Hypothalamus (tissue), 51 donors: ENCODE measurements around the gene ATP5PB.

Source experiments
- DNase-seq, 51 donors: peaks; one replicate each; lab custom pipeline; 2025; lab: John Stamatoyannopoulos, UW

The ATP5PB gene

GRCh38 chr1:111448918-111449702 is at the start of gene ATP5PB, which contains the start of gene WDR77:
Gene ATP5PB, plus strand, starts transcription at chr1:111449464. Its CDS starts 78 bp downstream, at chr1:111449542.
Gene WDR77, minus strand, starts transcription at chr1:111449256. Its CDS starts 87 bp downstream, at chr1:111449169.
- DNase-seq = peak; percentile 38 to 96 (median 89)

DNA sequence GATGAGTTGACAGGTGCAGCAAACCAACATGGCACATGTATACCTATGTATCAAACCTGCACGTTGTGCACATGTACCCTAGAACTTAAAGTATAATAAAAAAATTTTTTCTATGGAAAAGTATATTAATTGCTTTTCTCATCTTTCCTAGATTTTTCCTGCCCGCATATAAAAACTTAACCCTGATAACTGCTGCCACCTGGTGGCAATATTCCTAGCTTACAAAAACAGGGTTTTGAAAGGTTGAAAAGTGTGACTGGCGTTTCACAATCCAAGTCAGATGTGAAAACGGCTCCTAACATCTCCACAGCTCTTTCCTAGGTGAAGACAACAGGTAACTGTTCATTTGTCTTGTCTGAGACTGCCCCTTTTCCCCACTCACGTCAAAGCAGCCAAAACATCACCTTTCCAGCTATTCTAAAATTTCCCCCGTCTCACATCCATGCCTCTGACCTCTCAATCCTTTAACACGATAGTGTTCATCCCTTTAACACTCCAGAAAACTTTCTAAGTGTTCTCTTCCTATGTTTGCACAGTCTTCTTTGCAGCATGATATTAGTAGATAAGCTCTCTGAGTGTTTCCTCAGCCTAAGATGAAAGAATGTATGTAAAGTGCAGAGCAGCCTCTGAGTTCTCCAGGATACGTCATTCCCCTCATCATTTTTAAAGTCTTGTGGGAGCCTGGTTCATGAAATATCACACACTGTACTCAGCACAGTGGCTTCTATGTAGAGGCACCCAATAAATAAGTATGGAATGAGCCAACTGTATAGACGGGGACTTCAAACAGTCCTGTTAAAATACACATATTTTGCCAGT is 49.3 kb upstream of the ATP5PB start:
- peak in 24 of 51 donors; percentile 1 to 60 (median 13) for DNase-seq

DNA sequence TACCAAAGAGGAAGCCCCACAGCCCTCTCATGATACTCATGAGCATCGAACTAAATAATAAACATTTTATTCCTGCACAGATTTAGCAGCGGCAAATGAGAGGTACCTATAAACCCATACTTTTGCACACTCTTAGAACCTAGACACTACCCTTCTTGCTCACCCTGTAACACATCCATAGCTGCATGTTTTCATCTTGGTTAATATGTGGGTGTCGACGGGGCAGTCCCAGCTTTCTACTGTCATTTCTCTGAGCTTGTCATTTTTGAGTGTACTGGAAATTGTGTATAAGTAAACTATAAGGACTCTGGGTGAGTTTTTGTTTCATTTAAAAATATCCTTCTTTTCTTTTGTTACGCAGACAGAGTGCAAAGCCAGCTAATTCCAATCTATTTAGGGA is 47.2 kb upstream of the ATP5PB start:
- no peak for DNase-seq

DNA sequence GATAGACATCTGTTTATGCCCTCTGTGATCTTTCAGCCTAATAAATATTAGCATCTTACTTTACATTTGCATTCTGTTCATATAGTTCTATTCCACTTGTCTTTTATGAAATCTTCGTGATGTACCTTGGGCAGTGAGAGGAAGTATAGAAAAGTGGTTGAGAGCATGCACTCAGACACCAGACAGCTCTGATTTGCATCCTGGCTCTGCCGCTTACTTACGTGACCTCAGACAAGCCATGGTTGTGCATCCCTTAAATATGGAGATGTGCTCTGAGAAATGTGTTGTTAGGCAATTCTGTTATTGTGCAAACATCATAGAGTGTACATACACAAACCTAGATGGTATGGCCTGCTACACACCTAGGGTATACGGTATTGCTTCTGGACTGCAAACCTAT is 44.7 kb upstream of the ATP5PB start:
- DNase-seq = no peak

GRCh38 chr1:111406321-111406768 is 42.9 kb upstream of the ATP5PB start:
- no peak for DNase-seq

DNA sequence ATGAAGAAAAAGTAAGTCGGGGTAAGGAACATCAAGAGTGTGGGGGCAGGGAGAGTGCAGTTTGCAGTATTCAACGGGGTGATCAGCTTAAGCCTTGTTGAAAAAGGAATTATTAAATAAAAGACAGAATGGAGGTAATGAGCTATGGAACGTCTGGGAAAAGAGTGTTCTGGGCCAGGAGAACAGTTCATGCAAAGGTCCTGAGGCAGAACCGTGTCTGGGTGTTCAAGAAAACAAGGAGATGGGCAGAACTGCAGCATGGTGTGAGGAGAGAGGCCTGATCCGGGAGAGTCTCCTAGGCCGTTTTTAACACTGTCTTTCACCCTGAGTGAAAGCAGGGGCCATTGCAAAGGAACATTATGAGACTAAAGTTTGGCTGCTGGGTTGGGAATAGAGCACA is 42.0 kb upstream of the ATP5PB start:
- DNase-seq = no peak

- no peak for DNase-seq
Observed at GRCh38 chr1:111412839-111413238, 36.4 kb upstream of the ATP5PB start.

DNA sequence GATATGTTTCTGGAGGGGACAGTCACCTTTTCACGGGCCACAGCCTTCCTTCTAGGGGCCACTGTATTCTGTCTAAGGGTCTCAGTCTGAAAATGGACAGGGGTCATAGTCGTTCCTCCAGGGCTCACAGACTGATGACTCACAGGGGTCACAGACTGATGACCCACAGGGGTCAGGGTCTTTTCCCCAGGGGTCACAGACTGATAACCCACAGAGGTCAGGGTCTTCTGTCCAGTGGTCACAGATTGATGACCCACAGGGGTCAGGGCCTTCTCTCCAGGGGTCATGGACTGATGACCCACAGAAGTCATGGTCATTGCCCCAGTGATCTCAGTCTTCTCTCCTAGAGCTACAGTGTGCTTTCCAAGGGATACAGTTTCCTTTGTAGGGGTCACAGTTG is 34.5 kb upstream of the ATP5PB start:
- no peak for DNase-seq

- DNase-seq = no peak
Observed at GRCh38 chr1:111415461-111415860, 33.8 kb upstream of the ATP5PB start.

- DNase-seq = no peak
Observed at GRCh38 chr1:111417755-111418154, 31.5 kb upstream of the ATP5PB start.

GRCh38 chr1:111419037-111419436 is 30.2 kb upstream of the ATP5PB start:
- DNase-seq = no peak

- no peak for DNase-seq
Observed at GRCh38 chr1:111420377-111420776, 28.9 kb upstream of the ATP5PB start.

DNA sequence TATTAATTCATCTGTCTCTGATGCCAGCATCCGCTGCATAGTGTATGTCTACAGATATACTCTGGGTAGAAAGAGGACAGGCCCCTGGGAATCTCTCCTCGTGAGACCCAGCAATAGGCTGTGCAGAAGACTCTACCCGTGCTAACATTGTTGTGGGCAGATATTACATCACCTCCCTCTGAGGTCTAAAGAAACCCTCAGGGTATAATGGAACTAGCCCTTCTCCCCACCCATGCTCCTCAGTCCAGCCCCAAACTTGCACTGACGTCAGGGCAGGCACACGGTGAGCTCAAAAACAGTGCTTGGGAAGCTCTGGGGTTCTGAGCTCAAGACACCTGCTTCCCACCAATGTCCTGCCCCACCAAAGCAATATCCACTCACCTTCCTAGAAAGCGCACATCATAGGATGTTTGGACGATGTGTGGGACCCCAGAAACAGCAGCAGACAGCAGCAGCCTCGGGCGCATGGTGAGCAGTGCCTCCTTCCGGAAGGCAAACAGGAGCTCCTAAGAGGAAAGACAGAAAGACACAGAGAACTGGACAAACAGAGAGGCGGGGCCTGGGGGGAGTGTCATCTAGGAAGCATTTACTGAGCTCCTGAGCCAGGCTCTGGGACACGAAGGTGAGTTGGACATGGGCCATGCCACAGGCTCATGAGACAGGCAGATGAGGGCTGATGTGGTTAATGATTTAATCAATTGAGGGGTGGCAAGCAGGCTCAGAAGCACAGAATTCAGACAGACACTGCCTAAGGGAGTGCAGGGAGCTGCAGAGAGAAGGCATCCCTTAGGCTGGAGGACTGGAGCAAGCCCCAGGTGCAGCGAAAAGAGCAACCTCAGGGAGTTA is 26.5 kb upstream of the ATP5PB start:
- DNase-seq = no peak

GRCh38 chr1:111424281-111424680 is 25.0 kb upstream of the ATP5PB start:
- DNase-seq = no peak

DNA sequence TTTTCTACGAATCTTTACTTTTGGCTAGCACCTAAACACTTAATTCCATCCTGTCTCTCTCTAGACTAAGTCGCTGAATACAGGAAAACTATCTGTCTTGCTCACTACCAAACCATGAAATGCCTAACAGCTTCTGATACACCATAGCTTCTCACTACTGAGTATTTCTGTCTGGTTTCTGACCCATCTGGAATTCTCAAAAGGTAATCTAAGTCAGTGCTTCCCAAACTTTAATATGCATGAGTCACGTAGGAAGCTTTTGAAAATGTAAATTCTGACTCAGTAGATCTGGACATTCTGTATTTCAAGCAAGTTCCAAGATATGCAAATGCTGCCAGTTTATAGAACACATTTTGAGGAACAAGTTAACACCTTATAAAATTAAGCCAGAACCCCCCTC is 12.5 kb upstream of the ATP5PB start:
- no peak for DNase-seq

DNA sequence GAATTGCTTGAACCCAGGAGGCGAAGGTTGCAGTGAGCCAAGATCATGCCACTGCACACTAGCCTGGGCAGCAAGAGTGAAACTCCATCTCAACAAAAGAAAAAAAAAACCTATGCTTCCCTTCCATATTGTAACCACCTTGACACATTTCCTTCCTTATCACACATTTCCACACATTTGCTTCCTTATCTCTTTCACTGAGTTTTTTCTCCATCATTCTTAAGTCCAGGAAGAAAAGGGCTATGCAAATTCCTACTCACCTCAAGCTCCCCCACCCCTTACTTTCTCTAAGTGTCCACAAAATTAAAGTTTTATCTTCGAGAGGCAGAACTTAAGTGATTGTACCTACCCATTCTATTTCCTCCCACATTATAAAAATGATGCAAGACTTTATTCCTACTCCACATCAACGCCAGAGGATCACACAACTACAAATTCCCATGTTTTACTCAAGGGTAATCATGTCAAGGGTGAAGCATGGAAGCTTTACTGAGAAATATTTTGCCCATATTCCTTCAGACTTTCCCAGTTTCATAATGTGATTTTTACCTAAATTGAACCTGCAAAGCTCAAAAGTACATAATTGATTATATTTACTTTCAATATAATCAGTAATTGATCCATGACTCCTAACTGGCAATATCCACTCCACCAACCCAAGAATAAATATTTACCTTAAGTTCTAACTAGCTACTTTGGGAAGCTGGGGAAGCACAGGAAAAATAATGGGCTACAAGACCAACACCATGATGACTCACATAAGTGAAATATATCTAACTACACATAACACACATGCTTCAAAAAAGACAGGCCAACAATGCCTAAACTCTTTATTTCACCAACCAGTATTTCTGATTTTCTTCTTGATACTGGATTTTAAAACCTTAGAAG is 9.6 kb upstream of the ATP5PB start:
- no peak for DNase-seq

DNA sequence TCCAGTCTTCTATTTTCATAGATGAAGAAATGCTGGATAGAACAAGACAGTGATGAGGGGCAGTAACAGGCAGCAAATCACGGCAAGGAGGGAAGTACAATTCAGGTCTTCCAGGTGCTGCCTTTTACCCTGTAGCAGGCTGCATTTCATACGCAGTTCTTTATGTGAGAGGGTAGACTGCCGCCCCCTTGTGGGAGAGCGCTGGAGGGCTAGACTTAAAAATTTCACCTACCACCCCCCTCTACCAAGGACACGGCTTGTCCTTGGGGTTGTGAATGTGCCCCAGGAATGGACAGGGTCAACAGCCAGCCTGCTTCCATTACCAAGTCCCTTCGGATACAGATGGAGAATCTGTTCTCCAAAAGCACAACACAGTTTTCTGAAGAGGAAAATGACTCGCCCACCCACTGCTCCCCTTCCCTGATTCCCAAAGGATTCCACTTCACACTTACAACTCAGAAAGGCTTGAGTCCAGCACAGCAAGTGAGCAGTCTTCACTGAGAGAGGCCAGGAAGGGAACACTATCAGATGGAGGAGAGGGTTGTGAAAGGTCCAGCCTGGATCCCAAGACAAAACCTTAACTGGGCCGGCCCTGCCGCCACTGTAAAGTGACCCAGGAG is 7.6 kb upstream of the ATP5PB start:
- no peak for DNase-seq

DNA sequence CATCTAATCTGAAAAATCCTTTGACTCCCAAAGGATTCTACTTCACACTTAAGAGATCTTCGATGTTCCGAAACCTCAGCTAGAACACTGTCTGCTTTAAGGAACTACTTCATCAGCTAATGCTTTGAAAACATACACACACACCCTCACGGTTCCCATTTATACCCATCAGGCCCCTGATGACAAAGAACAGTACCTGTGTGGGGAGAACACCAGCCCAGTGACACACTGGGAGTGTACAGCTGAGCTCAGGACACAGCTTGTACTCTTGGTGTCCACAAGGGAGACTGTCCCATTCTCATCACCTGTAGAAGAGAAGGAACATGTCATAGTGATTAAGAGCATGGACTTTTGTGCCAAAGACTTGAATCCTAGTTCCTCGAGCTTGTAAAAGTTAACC is 6.8 kb upstream of the ATP5PB start:
- DNase-seq = no peak

GRCh38 chr1:111444031-111444430 is 5.2 kb upstream of the ATP5PB start:
- DNase-seq = no peak
